ENCODE results near the gene NEK1.
"Not testable (repeated sequence)": the region's sequence is repeated elsewhere in the genome, so short reads cannot be mapped to it uniquely, and the experiment has no call there.

The NEK1 gene

DNA sequence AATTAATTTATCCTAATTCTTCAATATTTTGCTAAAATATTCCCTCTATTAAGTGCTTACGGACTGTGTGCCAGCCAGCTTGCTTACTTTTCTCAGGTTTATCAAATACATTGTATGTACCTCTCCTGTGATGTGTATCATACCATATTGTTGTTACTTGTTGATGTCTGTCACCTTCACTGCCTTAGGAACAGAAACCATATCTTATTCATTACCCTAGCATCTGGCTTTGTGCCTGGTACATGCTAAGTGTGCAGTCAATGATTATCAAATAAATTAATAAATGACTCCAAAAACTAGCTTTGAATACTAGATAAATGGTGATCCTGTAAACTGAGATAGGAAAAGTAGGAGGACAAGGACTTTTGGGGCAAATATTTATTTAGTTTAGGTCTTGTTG, 14.9 kb upstream of the NEK1 start:
- TF ChIP-seq, protein P1, sequence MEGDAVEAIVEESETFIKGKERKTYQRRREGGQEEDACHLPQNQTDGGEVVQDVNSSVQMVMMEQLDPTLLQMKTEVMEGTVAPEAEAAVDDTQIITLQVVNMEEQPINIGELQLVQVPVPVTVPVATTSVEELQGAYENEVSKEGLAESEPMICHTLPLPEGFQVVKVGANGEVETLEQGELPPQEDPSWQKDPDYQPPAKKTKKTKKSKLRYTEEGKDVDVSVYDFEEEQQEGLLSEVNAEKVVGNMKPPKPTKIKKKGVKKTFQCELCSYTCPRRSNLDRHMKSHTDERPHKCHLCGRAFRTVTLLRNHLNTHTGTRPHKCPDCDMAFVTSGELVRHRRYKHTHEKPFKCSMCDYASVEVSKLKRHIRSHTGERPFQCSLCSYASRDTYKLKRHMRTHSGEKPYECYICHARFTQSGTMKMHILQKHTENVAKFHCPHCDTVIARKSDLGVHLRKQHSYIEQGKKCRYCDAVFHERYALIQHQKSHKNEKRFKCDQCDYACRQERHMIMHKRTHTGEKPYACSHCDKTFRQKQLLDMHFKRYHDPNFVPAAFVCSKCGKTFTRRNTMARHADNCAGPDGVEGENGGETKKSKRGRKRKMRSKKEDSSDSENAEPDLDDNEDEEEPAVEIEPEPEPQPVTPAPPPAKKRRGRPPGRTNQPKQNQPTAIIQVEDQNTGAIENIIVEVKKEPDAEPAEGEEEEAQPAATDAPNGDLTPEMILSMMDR (IDR thresholded peaks at IDR 0.05; ENCODE audit: low read length, missing control alignments) = no peak
- no peak for DNase-seq (ENCODE audit: low read depth)
- H3K4me3 ChIP-seq (replicated peaks; ENCODE audit: low read depth, low read length) = no peak overlapping the region

DNA sequence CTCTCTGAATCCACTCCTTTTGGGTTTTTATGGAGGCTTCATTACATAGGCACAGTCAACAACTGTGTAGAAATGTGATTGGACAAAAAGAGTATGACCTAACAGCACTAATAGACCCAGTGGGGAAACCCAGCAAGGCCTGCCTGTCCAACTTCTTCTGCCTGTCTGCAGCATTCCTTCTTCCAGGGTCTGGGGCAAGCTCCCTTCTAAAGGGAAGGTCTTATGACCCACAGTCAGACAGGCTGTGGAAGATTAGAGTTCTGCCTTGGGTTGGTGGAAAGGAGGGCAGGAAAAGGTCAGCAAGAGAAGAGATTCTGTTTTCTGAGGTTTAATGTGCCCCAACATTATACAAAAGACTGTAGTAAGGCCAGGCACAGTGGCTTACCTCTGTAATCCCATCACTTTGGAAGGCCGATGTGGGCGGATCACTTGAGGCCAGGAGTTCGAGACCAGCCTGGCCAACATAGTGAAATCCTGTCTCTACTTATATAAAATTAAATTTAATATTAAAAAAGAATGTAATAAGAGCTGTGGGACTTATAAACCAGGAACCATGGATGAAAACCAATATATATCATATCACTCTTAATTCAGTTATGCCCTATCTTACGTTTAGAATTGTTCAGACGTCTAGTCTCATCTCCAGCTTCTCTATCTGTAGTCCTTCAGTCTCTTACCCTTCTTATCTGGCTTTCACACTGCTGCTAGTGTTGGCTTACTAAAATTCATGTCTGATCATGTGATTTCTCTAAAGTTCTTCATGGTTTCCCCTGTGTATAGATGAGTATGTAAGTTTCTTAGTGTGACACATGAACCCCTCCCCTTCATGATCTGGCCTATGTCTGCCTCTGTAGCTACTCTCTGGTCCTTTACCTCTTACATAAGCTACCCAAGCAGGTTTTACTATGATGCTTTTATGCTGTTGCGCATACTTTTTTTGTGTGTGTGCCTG, 14.2 kb upstream of the NEK1 start:
- DNase-seq (ENCODE audit: low read depth) = no peak
- TF ChIP-seq, protein P1 (IDR thresholded peaks at IDR 0.05; ENCODE audit: low read length, missing control alignments) = no peak
- H3K4me3 ChIP-seq (replicated peaks; ENCODE audit: low read depth, low read length) = no peak overlapping the region

DNA sequence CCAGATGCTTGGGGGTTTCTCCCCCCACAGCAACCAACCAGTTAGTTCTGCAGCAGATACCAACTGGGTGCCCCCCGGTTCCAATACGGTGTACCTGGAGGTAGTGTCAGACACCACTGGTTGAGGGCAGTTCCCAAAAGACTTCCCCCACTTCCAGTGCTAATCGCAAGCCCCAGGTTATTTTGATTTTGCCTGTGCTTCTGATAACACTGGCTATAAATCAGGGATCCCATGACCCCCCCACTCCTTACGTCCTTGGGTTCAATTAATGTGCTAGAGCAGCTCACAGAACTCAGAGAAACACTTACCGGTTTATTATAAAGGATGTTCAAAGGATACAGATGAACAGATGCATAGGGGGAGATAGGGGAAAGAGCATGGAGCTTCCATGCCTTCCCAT, 13.5 kb upstream of the NEK1 start:
- TF ChIP-seq, protein P1 (IDR thresholded peaks at IDR 0.05; ENCODE audit: low read length, missing control alignments) = no peak
- no peak overlapping the region for H3K4me3 ChIP-seq (replicated peaks; ENCODE audit: low read depth, low read length)

DNA sequence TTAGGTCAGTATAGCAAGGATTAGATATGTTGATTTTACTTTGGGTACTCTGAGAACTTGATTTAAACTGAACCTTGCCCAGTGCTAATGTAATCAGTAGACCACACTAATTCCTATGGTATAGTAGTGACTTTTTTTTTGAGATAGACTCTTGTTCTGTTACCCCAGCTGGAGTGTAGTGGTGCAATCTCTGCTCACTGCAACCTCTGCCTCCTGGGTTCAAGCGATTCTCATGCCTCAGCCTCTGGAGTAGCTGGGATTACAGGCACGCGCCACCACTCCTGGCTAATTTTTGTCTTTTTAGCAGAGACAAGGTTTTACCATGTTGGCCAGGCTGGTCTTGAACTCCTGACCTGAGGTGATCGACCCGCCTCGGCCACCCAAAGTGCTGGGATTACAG, 11.6 kb upstream of the NEK1 start:
- H3K4me3 ChIP-seq (replicated peaks; ENCODE audit: low read depth, low read length); DNase-seq (ENCODE audit: low read depth): not testable (repeated sequence)

More for the DNA sequence above, 13.5 kb upstream of the NEK1 start:
- DNase-seq (ENCODE audit: low read depth) = no peak

DNA sequence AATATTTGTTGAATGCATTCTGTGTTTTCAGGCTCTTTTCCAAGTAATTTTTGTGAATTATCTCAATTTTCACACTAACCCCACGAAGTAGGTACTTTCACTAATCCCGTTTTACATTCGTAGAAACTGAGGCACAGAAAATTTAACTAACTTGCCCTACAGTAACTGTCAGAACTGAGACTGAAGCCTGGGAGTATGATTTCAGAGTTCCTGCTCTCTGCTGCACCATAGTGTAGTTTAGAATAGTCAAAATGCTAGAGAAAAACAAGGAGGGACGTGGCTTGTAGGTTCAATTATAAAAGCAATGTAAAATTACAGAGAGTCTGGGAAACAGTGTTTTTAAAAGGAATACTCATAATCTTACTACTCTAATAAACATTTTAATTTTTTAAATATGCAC, 10.2 kb upstream of the NEK1 start:
- TF ChIP-seq, protein P1 (IDR thresholded peaks at IDR 0.05; ENCODE audit: low read length, missing control alignments) = no peak
- H3K4me3 ChIP-seq (replicated peaks; ENCODE audit: low read depth, low read length) = peak overlapping the region; percentile 95

DNA sequence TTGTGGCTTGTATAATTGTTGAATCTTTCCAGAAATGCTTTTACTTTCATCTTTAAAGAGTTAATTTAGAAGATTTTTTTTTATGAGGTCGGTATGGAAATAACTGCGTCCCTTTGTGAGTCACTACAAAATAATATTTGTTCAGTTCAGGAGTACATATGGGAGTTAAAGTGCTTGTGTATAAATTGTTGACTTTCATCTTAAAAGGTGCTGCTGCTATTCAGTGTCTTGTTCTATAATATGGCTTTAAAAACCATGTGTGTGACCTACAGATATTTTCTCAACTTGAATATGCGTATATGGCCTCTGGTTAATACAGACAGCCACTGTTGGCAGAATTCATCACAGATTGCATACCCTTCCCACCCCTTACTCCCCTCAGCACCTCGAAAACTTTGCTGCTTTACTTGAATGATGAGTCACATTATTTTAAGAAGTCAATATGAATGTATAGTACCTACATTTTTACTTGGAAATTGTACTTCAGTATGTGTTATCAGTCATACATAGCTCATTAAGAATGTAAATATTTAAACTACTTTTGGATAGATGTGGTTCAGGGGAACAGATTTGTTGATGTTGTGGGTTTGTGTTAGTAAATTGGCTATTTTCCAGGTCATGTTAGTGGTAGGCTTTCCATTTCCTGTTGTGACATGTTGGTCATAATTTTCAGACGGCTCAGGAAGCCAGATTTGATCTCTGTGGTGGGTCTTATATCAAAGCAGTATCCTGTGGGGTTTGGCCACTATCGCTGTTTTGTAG, 9.5 kb upstream of the NEK1 start:
- DNase-seq (ENCODE audit: low read depth) = peak; percentile 65
- TF ChIP-seq, protein P1 (IDR thresholded peaks at IDR 0.05; ENCODE audit: low read length, missing control alignments) = no peak
- H3K4me3 ChIP-seq (replicated peaks; ENCODE audit: low read depth, low read length) = peak overlapping the region; percentile 95

More for the DNA sequence above, 10.2 kb upstream of the NEK1 start:
- DNase-seq (ENCODE audit: low read depth) = no peak

DNA sequence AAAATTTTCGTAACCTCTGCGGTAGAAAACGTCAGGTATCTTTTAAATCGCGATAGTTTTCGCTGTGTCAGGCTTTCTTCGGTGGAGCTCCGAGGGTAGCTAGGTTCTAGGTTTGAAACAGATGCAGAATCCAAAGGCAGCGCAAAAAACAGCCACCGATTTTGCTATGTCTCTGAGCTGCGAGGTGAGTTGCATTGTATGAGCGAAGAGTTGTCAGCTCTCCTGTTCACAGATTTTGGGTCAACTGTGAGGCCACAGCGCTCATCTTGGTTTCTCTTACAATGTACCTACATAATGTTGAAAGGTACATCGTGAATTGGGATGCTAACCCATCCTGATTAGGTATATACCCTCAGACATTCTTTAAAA, 8.5 kb upstream of the NEK1 start:
- H3K4me3 ChIP-seq (replicated peaks; ENCODE audit: low read depth, low read length) = peak overlapping the region; percentile 95
- TF ChIP-seq, protein P1 (IDR thresholded peaks at IDR 0.05; ENCODE audit: low read length, missing control alignments) = no peak
- no peak for DNase-seq (ENCODE audit: low read depth)

Data from fibroblast of pulmonary artery (primary cell).